HG03520 (cell line): ENCODE data around the gene GAB2.

Experiments
- ATAC-seq: cut with Tn5 transposase; IDR thresholded peaks from one replicate; pipeline ENCODE4 v1.9.1; 2021; ENCODE audit warnings: mild to moderate bottlenecking, moderate library complexity; ENCODE audit not compliant: unreplicated experiment

Gene GAB2

DNA sequence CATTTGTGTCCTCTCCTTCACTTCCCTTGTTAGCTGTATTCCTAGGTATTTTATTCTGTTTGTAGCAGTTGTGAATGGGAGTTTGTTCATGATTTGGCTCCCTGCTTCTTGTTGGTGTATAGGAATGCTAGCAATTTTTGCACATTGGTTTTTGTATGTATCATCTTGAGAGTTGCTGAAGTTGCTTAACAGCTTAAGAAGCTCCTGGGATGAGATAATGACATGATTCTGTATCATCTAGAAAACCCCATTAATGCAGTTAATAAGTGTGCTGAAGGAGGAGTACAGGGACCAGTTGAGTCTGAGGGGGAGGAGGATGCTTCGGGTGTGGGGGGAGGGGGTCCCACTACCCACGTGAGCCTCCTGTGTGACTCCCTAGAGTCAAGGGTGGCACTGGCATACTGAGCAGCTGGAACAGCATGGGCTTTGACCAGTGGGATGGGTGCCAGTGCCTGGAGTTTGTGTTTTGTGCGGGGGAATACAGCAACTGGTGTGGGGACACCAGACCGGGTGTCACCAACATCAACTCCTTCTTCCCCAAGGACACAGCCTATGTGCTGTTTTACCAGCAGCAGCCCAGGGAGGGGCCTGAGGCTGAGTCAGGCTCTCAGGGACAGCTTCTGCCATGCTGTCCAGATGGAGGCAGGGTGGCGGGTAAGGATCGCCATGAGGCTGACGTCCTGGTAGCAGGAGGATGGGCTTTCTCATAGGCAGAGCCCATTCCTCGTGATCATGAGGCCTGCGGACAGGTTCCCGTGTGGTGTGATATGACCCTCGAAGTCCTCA lies 204.8 kb downstream of the GAB2 start:
- no peak for ATAC-seq

DNA sequence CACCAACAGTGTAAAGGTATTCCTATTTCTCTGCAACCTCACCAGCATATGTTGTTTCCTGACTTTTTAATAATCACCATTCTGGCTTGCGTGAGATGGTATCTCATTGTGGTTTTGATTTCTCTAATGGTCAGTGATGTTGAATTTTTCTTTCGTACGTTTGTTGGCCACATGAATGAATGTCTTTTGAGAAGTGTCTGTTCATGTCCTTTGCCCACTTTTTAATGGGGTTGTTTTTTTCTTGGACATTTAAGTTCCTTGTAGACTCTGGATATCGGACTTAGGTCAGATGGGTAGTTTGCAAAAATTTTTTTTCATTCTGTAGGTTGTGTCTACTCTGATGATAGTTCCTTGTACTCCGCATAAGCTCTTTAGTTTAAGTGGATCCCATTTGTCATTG lies 206.1 kb downstream of the GAB2 start:
- no peak for ATAC-seq

DNA sequence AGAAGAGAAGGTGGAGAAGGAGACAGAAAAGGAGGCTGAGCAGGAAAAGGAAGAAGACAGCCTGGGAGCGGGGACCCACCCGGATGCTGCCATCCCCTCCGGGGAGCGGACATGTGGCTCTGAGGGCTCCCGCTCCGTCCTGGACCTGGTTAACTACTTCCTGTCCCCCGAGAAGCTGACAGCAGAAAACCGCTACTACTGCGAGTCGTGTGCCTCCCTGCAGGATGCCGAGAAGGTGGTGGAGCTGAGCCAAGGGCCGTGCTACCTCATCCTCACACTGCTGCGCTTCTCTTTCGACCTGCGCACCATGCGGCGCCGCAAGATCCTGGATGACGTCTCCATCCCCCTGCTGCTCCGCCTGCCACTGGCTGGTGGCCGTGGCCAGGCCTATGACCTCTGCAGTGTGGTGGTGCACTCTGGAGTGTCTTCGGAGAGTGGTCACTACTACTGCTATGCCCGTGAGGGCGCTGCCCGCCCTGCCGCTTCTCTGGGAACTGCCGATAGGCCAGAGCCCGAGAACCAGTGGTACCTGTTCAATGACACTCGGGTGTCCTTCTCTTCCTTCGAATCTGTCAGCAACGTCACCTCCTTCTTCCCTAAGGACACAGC lies 207.5 kb downstream of the GAB2 start:
- no peak for ATAC-seq

DNA sequence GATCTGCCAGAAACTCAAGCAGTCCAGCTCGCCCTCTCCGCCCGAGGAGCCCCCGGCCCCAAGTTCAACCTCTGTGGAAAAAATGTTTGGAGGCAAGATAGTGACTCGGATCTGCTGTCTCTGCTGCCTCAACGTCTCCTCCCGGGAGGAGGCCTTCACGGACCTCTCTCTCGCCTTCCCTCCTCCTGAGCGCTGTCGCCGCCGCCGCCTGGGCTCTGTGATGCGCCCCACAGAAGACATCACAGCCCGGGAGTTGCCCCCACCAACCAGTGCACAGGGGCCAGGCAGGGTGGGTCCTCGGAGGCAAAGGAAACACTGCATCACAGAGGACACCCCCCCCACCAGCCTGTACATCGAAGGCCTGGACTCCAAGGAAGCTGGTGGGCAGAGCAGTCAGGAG lies 208.1 kb downstream of the GAB2 start:
- ATAC-seq: no peak

DNA sequence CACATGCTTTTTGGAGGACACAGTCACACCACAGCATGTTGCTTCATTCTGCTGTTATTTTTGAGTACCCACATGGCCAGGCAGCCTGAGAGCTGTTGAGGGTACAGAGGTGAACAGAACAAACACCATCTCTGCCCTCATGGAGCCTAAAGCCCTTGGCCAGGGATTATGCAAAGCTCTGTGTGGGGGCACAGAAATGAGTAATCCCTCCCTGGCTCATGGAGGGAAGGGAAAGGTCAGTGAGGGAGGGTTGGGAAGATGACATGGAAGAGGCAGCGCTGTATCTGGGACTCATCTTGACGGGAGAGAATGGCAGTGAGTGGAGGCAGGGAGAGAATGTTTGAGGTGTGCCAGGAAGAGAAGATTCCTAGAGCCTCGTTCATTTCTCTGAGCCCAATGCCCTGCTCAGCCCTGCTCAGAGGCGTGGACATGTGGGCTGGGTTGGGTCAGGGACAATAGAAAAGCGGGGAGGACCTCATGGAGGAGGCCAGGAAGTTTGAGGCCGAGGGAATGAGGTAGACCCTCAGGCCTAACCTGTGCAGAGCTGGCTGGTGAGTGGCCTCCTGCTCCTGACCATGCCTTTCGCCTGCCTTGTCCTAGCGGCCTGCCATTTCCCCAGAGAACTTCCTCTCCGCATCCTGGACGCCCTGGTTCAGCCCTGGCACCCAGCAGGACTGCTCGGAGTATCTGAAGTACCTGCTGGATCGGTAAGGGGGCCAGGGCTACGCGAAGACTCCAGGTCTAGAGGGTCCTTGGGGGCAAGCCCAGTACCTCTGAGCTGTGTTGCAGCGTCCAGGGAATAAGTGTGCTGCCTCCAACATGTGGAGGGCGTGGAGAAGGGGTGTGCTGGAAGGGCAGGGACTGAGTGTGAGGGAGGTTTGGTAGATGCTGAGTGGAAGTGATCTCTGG lies 209.1 kb downstream of the GAB2 start:
- ATAC-seq: no peak

DNA sequence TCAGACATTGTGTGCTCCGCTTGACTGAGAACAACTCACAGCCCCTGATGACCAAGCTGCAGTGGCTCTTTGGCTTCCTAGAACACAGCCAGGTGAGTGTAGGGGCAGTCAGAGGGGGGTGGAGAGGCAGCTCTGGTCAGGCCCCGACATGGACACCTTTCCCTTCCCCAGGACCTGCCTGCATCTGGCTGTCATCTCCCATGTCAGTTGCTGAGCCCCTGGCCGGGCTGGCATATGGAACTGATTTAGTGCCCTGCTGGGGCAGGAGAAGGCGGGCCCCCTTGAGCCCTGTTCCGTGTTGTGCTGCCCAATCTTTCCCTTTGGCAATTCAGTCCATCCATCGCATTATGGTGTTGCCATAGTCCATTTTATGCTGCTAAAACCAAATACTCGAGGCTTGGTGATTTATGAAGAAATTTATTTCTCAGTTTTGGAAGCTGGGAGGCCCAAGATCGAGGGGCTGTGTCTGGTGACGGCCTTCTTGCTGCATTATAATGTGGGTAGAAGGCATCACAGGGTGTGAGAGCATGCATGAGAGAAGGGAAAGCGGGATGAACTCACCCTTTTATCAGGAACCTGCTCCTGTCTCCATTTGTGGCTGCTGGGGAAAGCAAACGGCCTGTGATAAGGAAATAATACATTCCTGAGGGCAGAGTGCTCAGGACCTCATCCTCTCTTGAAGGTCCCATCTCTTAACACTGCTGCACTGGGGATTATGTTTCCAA lies 209.9 kb downstream of the GAB2 start:
- ATAC-seq: no peak

DNA sequence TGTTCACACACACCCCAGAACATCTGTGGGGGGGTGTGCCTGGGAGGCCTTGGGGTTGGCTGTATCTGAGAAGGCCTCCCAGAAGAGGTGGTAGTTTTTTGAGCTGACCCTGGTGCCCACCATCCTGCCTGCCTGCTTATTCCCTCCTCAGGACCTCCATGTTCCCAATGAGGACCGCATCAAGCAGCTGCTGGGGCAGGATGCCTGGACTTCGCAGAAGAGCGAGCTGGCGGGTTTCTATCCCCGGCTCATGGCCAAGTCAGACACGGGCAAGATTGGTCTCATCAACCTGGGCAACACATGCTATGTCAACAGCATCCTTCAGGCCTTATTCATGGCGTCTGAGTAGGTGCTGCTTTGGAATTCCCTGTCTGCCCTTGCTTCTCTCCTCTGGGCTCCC lies 211.9 kb downstream of the GAB2 start:
- no peak for ATAC-seq

DNA sequence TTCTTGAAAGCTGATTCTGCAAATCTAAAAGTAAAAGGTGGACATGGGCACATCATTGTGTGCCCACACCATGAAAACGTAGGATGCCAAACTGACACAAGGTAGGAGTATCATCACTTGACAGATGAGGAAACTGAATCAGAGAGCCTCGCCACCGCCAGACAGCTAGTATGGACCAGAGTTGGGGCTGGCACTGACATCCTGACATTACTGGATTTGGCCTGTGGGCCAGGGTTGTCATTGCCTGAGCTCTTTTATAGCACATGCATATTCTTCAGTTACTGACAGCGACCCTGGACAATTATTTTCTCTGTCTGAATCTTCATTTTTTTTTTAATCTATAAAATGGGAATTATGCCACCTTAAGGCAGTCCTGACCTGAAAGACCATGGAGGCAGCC lies 212.4 kb downstream of the GAB2 start:
- no peak for ATAC-seq

DNA sequence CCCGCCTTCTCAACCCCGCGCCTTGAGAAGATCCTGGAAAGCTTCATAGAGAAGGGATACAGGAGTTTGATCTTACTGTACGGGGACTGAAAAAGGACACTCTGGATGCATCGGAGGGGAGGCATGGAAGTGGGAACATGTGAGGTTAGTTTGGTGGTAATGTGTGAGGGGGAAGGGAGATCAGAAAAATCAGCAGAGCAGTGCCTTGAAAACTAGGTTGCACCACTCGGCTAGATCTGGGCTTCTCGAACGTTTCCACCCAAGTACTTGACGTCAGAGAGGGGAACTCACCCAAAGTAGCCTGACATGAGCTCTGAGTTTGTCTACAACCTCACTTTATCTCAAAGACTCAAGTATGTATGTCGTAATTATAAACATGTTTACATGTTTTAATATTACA lies 214.4 kb downstream of the GAB2 start:
- no peak for ATAC-seq

DNA sequence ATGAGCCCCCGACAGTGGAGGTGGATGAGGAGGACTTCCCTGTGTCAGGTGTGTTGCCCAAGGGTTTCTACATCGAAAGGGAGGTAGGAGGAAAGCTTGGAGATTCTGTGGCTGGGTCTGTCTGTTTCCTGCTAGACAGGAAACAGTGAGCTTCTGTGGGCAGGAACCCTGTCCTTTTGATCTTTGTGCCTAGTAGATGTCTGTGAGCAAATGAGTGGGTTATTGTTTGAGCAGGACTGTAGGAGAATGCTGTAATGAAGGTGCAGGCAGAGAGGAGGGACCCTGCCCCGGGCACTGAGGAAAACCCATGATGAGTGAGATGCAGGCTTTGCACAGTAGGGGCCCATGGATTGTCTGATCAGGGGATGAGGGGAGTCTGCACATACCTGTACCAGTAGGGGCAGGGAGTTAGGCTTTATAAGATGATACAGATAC lies 214.9 kb downstream of the GAB2 start:
- no peak for ATAC-seq

DNA sequence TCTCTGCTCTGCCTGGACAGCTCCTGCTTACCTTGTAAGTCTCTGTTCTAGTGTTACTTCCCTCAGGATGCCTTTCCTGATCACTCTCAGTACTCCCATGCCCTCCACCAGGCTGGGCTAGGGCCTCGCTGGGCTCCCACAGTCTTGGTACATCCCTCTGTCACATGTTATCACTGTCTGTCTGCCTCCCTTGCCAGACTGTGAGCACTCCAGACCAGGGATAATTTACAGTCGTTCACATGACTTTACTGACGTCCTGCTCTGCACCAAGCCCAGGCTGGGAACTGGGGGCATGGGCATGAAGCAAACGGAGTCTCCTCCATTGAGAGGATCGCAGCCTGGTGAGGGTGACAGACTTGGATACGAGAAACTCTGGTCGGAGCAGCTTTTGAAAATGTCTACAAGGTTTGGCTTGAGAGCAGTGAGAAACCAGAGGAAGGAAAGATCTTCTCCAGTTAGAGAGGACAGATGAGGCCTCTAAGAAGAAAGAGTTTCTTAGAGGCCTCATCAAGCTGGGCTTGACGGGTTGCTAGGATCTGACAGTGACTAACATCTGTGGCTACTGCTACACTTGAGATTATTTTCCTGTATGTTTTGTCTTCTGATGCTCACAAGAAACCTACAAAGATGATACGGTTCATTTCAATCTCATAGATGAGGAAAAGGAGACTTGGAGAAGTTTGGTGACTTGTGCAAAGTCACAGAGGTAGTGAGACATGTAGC lies 216.4 kb downstream of the GAB2 start:
- ATAC-seq: no peak

DNA sequence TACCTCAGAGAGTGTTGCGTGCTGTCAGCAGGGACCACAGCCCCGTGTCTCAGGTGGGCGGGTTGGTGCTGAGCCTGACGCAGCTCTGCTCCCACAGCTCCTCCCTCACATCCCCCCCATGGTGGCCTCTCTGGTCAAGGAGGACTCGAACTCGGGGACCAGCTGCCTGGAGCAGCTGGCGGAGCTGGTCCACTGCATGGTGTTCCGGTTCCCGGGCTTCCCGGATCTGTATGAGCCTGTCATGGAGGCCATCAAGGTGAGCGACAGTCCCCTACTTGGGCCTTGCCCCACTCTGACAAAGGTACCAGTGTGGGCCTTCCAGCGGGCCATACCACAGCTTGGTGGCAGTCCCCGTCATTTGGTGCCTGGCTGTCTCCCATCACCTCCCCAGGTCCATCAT lies 217.1 kb downstream of the GAB2 start:
- ATAC-seq: no peak

DNA sequence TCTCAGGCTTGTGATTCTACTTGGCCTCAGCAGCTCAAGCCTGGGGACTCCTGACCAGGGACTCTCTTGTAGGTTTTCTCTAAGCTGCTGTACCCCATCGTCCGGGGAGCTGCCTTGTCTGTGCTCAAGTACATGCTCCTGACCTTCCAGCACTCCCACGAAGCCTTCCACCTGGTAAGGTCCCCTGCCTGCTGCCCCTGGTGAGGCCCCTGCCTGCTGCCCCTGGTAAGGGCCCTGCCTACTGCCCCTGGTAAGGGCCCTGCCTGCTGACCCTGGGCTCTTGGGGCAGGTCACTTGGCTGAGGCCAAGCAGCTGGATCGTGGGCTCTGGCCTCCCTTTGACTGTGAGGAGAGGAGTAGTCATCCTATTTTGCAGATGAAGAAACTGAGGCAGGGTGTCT lies 217.6 kb downstream of the GAB2 start:
- no peak for ATAC-seq

DNA sequence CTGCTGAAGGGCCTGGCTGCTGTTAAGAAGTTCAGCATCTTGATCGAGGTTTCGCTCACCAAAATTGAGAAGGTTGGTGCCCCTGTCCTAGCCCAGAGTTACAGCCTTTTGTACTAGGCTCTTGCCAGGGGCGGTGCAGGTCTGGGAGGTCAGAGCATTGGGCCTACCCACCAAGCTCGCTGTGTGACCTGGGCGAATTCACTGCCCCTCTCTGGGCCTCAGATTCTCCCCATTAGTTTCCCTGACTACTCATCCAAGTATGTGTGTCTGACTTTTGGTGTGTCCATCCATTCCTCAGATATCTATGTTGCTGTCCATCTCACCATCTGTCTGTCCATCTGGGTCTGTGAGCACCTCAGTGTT lies 218.0 kb downstream of the GAB2 start:
- ATAC-seq: no peak

DNA sequence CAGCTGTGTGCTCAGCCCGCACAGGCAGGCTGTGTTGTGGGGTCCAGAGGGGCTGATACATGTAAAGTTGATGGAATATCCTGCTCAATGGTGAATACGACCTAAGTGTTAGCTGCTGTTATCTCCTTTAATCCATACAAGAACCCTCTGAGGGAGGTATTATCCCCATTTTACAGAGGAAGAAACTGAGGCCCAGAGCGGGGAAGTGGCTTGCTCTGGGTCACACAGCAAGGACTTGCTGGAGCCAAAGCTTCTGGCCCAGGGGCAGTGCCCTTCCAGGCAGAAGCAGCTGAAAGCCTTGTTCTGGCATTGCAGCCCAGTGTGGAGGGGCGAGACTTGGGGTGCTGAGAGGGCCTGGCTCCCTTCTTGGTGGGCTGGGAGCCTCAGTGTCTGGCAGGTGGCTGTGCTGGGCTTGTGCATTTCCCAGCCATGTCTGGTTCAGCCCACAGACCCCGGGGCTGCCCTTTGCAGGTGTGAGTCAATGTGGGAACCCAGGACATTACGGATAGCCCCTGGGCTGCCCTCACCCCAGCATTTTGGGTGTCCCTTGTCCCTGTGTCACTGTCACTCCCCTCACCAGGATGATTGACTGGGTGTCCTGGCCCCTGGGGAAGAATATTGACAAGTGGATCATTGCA lies 218.5 kb downstream of the GAB2 start:
- no peak for ATAC-seq

DNA sequence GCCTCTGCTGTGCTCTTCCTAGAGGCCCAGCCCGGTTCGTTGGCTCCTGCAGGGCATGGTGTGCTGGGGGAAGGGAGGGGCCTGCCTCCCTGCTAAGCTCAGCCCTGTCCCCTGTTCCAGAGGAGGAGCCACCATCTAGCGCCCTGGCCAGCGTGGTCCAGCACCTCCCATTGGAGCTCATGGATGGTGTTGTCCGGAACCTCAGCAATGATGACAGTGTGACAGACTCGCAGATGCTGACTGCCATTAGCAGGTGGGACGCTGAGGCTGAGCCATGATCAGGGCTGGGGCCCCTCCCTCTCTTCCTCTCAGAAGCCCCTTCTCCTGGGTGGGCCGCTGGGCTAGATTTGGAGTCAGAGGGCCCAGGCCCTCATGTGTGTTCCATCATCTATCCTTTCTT lies 219.8 kb downstream of the GAB2 start:
- no peak for ATAC-seq

DNA sequence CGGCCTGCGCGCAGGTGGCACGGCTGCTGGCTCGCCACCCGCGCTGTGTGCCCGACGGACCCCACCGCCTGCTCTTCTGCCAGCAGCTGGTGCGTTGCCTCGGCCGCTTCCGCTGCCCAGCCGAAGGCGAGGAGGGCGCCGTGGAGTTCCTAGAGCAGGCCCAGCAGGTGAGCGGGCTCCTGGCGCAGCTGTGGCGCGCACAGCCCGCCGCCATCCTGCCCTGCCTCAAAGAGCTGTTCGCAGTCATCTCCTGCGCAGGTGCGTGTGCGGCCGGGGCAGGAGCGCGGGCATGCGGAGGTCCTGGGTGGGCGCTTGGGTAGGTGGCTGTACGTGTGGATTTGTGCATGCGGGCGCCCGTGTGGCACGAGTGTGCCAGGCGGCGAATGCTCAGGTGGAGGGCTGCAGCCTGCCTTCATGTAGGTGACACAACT lies 220.9 kb downstream of the GAB2 start:
- no peak for ATAC-seq

DNA sequence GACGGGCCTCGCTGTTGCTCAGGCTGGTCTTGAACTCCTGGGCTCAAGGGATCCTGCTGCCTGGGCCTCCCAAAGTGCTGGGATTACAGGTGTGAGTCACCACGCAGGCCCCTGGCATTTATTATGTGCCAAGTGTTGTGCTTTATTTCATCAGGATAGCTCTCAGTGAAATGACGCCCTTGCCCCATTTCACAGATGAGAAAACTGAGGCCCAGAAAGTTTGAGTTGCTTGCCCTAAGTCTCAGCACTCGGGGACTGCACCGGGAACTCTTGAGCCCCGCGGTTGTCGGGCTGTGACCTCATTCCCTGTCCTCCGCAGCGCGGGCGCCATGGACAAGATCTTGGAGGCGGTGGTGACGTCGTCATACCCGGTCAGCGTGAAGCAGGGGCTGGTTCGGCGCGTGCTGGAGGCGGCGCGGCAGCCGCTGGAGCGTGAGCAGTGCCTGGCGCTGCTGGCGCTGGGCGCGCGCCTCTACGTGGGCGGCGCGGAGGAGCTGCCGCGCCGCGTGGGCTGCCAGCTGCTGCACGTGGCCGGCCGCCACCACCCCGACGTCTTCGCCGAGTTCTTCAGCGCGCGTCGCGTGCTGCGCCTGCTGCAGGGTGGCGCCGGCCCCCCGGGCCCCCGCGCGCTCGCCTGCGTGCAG lies 221.6 kb downstream of the GAB2 start:
- ATAC-seq: no peak

DNA sequence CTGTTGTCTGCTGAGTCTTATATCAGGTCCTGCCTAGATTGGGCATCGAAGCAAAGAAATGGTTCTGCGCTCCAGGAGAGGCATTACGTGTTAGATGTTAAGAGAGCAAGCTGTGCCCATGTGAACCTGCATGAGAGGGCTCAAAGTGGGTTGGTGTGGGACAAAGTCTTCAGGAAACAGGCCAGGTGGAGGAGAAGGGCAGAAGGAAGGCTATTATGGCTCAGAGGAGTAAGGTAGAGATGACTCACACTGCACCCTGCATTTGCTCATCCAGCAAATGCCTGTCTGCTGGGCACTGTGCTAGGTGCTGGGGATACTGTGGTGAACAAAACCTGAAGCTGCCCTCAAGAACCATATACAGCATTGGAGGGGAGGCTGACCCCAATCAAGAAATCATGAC lies 223.1 kb downstream of the GAB2 start:
- no peak for ATAC-seq

DNA sequence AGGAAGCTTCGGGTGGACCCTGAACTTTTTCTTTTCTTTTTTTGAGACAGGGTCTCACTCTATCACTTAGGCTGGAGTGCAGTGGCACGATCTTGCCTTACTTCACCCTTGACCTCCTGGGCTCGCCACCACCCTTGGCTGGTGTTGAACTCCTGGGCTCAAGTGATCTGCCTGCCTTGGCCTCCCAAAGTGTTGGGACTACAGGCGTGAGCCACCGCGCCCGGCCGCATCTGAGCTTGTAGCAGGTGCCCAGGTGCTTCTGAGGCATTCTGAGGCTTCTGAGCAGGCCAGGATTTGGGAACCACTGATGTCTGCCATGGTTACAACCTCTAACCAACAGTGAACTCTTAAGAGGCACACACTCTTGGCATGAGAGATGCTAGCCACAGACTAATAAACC lies 223.8 kb downstream of the GAB2 start:
- no peak for ATAC-seq
